Measurements from ENCODE around the gene SMARCA5.
A peak's percentile ranks its signal among the peaks of the same experiment; 100 is the strongest.

Gene SMARCA5

DNA sequence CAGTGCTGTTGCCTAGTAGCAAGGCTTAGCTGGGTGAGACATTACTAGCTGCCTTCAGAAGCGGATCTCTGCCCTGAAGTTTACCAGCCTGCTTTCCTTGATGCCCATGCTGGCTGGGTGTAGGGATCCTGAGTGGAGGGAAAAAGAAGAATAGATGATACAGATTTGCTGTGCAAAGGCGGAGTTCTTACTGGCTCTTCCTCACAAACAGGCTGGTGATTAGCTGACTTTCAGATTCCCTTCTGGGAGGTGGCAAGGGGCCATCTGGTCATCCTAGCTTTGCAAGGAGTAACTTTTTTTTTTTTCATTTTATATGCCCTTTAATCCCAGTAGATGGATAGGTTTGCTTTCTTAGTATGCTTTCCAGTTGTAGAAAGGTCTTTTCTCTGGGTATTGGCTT lies 44.8 kb downstream of the SMARCA5 start:
- TF ChIP-seq, protein P1, sequence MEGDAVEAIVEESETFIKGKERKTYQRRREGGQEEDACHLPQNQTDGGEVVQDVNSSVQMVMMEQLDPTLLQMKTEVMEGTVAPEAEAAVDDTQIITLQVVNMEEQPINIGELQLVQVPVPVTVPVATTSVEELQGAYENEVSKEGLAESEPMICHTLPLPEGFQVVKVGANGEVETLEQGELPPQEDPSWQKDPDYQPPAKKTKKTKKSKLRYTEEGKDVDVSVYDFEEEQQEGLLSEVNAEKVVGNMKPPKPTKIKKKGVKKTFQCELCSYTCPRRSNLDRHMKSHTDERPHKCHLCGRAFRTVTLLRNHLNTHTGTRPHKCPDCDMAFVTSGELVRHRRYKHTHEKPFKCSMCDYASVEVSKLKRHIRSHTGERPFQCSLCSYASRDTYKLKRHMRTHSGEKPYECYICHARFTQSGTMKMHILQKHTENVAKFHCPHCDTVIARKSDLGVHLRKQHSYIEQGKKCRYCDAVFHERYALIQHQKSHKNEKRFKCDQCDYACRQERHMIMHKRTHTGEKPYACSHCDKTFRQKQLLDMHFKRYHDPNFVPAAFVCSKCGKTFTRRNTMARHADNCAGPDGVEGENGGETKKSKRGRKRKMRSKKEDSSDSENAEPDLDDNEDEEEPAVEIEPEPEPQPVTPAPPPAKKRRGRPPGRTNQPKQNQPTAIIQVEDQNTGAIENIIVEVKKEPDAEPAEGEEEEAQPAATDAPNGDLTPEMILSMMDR (IDR thresholded peaks at IDR 0.05; ENCODE audit: insufficient read depth, missing control alignments), result no peak
- FAIRE-seq (no peak), DNase-seq (ENCODE audit: insufficient read length, low spot score) (no peak)

DNA sequence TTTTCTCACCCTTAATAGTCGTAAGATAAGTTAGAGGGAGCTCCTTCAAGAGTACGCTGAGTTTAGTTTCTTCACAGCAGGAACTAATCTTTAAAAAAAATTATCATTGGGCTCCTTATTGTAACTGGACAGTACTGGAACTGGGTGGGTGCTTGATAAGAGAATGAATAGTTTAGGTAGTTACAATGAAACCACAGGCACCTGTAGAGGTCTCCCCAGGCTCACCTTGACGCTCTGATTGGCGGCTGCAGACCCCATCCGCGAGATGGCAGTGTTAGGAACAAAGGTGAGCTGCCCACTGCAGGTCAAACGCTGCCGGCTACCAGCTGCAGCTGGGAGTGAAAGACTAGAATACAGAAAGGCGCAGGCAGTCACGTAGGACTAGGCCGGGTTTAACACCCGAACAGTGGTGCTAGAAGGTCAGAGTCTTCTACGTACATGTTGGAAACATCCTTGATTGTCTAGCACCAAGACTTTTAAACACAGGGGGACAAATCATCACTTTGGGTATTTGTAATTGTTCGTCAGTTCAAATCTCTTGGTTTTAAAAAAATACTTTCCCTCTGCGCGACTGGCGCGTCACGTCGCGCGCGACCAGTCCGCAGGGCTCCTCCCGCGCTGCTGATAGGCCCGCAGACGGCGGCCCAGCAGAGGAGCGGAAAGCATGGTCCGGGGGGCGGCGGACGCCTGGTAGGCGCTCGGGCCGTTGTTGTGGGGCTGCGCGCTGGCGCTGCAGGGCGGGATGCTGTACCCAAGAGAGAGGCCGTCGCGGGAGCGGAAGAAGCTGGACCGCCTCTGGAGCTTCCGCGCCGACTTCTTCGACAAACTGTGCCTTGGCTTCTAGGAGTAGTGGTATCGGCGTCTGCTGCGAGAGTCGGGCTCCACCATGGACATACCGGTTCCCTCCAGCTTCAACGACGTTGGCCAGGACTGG lies 45.6 kb downstream of the SMARCA5 start:
- FAIRE-seq, result no peak
- DNase-seq (ENCODE audit: insufficient read length, low spot score), result no peak
- TF ChIP-seq, protein P1 (IDR thresholded peaks at IDR 0.05; ENCODE audit: insufficient read depth, missing control alignments), result peak; percentile 23

DNA sequence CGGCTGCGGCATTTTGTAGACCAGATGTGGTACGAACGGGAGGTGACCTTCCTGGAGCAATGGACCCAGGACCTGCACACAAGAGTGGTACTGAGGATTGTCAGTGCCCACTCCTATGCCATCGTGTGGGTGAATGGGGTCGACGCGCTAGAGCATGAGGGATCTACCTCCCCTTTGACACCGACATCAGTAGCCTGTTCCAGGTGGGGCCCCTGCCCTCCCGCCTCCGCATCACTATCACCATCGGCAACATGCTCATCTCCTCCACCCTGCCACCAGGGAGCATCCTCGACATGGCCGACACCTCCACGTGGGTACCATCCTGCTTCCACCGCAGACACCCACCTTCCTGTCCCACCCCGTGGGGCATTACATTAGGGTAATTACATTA lies 46.2 kb downstream of the SMARCA5 start:
- FAIRE-seq, result no peak
- TF ChIP-seq, protein P1 (IDR thresholded peaks at IDR 0.05; ENCODE audit: insufficient read depth, missing control alignments), result no peak
- no peak for DNase-seq (ENCODE audit: insufficient read length, low spot score)

DNA sequence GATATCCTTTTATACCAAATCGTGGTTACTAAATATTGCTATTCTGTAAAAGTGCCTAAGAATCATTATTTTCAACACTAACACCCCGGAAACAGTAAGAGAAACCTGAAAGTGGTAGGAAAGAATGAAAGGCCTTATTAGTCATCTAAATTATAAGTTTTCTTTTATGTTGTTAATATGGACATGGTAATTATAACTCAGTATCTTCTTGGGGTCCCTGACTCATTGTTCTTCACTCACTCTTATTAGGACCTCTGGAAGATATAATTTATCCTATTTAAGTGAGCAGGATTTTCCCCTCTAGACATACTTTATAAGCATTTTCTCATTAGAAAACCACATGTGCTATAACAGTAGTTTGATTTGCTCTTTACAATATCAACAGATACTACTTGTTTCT lies 51.0 kb downstream of the SMARCA5 start:
- FAIRE-seq (no peak), DNase-seq (ENCODE audit: insufficient read length, low spot score) (no peak)
- TF ChIP-seq, protein P1 (IDR thresholded peaks at IDR 0.05; ENCODE audit: insufficient read depth, missing control alignments), result no peak

DNA sequence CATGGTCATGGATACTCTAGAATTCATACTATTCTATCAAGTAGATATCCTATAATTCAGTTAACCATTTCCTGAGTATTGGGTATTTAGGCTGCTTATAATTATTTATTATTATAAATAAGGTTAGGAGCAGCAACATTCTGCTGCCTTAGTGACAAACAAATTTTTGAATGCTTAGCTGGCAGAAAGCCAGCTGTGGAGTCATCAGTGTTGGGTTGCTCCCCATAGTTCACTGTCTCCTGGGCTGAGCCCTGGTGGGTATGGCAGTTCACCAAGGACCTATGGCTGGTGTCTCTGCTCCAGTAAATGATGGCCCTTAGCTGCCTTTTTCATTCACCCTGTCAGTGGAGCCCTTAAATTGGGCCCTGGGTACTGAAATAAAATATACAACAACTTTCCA lies 61.8 kb downstream of the SMARCA5 start:
- TF ChIP-seq, protein P1 (IDR thresholded peaks at IDR 0.05; ENCODE audit: insufficient read depth, missing control alignments), result no peak
- FAIRE-seq (no peak), DNase-seq (ENCODE audit: insufficient read length, low spot score) (no peak)

DNA sequence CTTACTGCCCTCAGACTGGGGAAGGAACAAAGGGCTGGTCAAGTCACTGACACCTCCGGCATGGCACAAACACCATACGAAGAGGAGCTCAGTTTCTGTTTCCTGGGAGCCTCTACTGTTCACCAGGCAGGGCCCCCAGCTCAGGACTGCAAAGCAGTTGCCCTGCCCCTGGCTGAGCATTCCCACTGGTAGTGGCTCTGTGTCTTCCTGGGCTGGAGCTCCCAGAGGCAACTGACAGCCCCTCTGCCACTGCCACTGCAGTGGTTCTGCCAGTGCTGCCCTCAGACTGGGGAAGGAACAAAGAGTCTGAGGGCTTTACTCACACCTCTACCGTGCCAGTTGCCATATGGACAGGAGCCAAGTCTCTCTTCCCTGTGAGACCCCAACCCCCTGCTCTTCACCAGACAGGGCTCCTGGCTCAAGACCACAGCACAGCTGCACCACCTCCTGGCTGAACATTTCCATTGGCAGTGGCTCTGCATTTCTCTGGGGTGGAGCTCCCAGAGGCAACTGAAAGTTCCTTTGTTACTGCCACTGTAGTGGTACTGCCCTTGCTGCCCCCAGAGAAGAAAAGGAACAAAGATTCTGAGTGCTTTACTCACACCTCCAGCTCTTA lies 67.9 kb downstream of the SMARCA5 start:
- TF ChIP-seq, protein P1 (IDR thresholded peaks at IDR 0.05; ENCODE audit: insufficient read depth, missing control alignments), result peak; percentile 37
- no peak for DNase-seq (ENCODE audit: insufficient read length, low spot score)
- no peak for FAIRE-seq

DNA sequence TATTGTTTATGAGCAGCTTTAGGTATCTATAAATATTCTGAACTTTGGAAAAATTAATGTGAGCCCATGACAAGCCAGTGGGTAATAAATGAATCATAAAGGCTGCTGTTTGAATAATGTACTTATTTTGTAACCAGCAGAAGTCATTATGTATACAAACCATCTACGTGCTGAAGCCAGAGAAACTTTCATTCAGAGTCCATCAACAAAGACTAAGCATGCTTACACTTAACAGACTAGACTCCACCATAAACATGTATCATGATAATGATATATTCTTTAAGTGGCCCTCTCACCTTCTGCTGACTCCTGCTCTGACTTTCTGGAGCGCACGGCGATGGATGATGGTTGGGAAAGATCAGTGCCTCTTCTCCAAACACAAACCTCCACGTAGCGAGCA lies 72.0 kb downstream of the SMARCA5 start:
- DNase-seq (ENCODE audit: insufficient read length, low spot score) (no peak), FAIRE-seq (no peak)
- TF ChIP-seq, protein P1 (IDR thresholded peaks at IDR 0.05; ENCODE audit: insufficient read depth, missing control alignments), result no peak

Measured in D721Med (cell line).